GM12878 (cell line): ENCODE results near the gene BCAS3. TPM values are rescaled to one million over a fixed set of nuclear protein-coding genes. Genes with fewer than 3 reads are reported as not detected.

Experiments used
- ATAC-seq: fragments of 200-7000 bp; cut with Tn5 transposase; 3 replicates; pipeline ENCODE4 v1.9.1; 2020; ENCODE audit warnings: mild to moderate bottlenecking, moderate library complexity
- BruUV-seq: library from RNA; stranded (reverse); fragments of 400-500 nt; replicated peaks from 2 replicates; lab custom pipeline; 2021; lab: Mats Ljungman, UMichigan
- CTCF ChIA-PET: fragments of 300-600 bp; sonication (Branson Sonifier 250); formaldehyde crosslinking; extraction: SDS; loops from one replicate; lab custom pipeline; 2021; ENCODE audit warnings: inconsistent platforms; lab: Yijun Ruan, JAX
- POLR2A ChIA-PET: fragments of 350-600 bp; formaldehyde crosslinking; extraction: SDS; loops from one replicate; lab custom pipeline; 2021; ENCODE audit warnings: inconsistent platforms; lab: Charles Lee
- RAD21 ChIA-PET: fragments of 300-600 bp; sonication (Branson Sonifier 250); formaldehyde crosslinking; loops from one replicate; lab custom pipeline; 2023; ENCODE audit warnings: antibody characterized with exemption; ENCODE audit not compliant: unreplicated experiment; lab: Charles Lee
- SMC1A ChIA-PET: fragments of 300-600 bp; sonication (Branson Sonifier 250); formaldehyde crosslinking; loops from one replicate; lab custom pipeline; 2023; ENCODE audit not compliant: unreplicated experiment, uncharacterized antibody; lab: Charles Lee
- DNase-seq: peaks from one replicate; pipeline ENCODE4 v3.0.0-alpha.2; 2011; ENCODE audit warnings: low read depth, low spot score
- FAIRE-seq: peaks from 3 replicates; lab custom pipeline; 2011; peaks lifted over from hg19 to GRCh38; lab: Jason Lieb, UNC
- H2AFZ ChIP-seq: 2 replicates; pipeline ENCODE4 v1.6.0; 2011; ENCODE audit warnings: low read depth, low read length, control low read depth; ENCODE audit not compliant: control insufficient read depth
- H3K27ac ChIP-seq: 2 replicates; pipeline ENCODE4 v1.5.1; 2011; ENCODE audit warnings: control low read depth; ENCODE audit not compliant: control insufficient read depth, insufficient read depth
- H3K27me3 ChIP-seq, 2 experiments: replicated peaks in 1 of 2; 2 replicates each; pipeline versions ENCODE4 v1.6.0 to v1.6.1; 2011; ENCODE audit warnings: low read length in 1 of 2; ENCODE audit not compliant: control insufficient read depth in 2 of 2, insufficient read depth in 2 of 2
- H3K36me3 ChIP-seq, 2 experiments: 2 replicates each; pipeline ENCODE4 v1.5.1; 2011; ENCODE audit warnings: low read length in 1 of 2; ENCODE audit not compliant: control insufficient read depth in 2 of 2, insufficient read depth in 2 of 2
- H3K4me1 ChIP-seq: 2 replicates; pipeline ENCODE4 v1.6.1; 2011; ENCODE audit warnings: mild to moderate bottlenecking, low read length, moderate library complexity, mixed read lengths; ENCODE audit not compliant: control insufficient read depth, insufficient read depth
- H3K4me2 ChIP-seq: 2 replicates; pipeline ENCODE4 v1.6.0; 2011; ENCODE audit warnings: control low read depth; ENCODE audit not compliant: control insufficient read depth, insufficient read depth
- H3K4me3 ChIP-seq: fragments of 200-600 bp; sonication (generic); 2 replicates; pipeline ENCODE4 v1.5.1; 2016
- H3K79me2 ChIP-seq: 2 replicates; pipeline ENCODE4 v1.6.0; 2011; ENCODE audit warnings: low read length; ENCODE audit not compliant: control insufficient read depth, insufficient read depth
- H3K9ac ChIP-seq: 2 replicates; pipeline ENCODE4 v1.8.0; 2011; ENCODE audit warnings: low read length, control low read depth, mixed read lengths; ENCODE audit not compliant: control insufficient read depth, insufficient read depth
- H3K9me3 ChIP-seq: replicated peaks from 3 replicates; pipeline ENCODE4 v1.5.1; 2011; ENCODE audit warnings: mild to moderate bottlenecking, low read length; ENCODE audit not compliant: control insufficient read depth, insufficient read depth
- H4K20me1 ChIP-seq: 2 replicates; pipeline ENCODE4 v1.6.0; 2011; ENCODE audit not compliant: control insufficient read depth, insufficient read depth
- BHLHE40 ChIP-seq, 2 experiments: fragments of 450-650 bp in 1 of 2; IDR thresholded peaks; 2 replicates each; pipeline ENCODE4 v1.6.1; 2011 to 2017; ENCODE audit warnings: low read depth in 2 of 2, borderline replicate concordance in 1 of 2, improper control_type of control experiment in 1 of 2, low read length in 1 of 2, mild to moderate bottlenecking in 1 of 2
- BMI1 ChIP-seq: fragments of 450-650 bp; IDR thresholded peaks from 2 replicates; pipeline ENCODE4 v1.6.1; 2016; ENCODE audit warnings: mild to moderate bottlenecking, moderate library complexity, borderline replicate concordance
- EZH2 ChIP-seq: IDR thresholded peaks from 2 replicates; pipeline ENCODE4 v1.6.1; 2012; ENCODE audit warnings: low read depth, mild to moderate bottlenecking, control low read depth, inconsistent platforms, low read length, borderline replicate concordance; ENCODE audit not compliant: control insufficient read depth
- FOXM1 ChIP-seq: IDR thresholded peaks from 2 replicates; pipeline ENCODE4 v1.6.1; 2012; ENCODE audit warnings: low read depth, mild to moderate bottlenecking, inconsistent platforms, low read length, moderate library complexity
- KAT2A ChIP-seq: conservative IDR thresholded peaks from 2 replicates; pipeline ENCODE4 v1.6.1; 2011; ENCODE audit warnings: low read depth, low read length; ENCODE audit not compliant: control insufficient read depth
- MTA3 ChIP-seq: IDR thresholded peaks from 2 replicates; pipeline ENCODE4 v1.6.1; 2012; ENCODE audit warnings: low read length, inconsistent platforms, borderline replicate concordance
- MYB ChIP-seq: fragments of 150-350 bp; IDR thresholded peaks from 2 replicates; pipeline ENCODE4 v1.6.1; 2014; ENCODE audit warnings: mild to moderate bottlenecking, low read depth, low read length, borderline replicate concordance
- RB1 ChIP-seq: fragments of 450-650 bp; formaldehyde crosslinking; IDR thresholded peaks from 2 replicates; pipeline ENCODE4 v1.6.1; 2017; ENCODE audit warnings: mild to moderate bottlenecking, borderline replicate concordance
- RBBP5 ChIP-seq: fragments of 200-600 bp; sonication (generic); conservative IDR thresholded peaks from 2 replicates; pipeline ENCODE4 v1.6.1; 2016
- RUNX3 ChIP-seq: IDR thresholded peaks from 2 replicates; pipeline ENCODE4 v1.6.1; 2012; ENCODE audit warnings: low read length, inconsistent platforms
- SMC3 ChIP-seq: IDR thresholded peaks from 2 replicates; pipeline ENCODE4 v1.6.1; 2011; ENCODE audit warnings: low read length, improper control_type of control experiment, borderline replicate concordance
- TBL1XR1 ChIP-seq: IDR thresholded peaks from 2 replicates; pipeline ENCODE4 v1.6.1; 2012; ENCODE audit warnings: low read depth, low read length, improper control_type of control experiment
- TCF7 ChIP-seq: IDR thresholded peaks from 2 replicates; pipeline ENCODE4 v1.6.1; 2014; ENCODE audit warnings: antibody characterized with exemption, borderline replicate concordance
- WRNIP1 ChIP-seq: IDR thresholded peaks from 2 replicates; pipeline ENCODE4 v1.6.1; 2011; ENCODE audit warnings: low read depth, low read length, improper control_type of control experiment, borderline replicate concordance
- WGBS: methylation state at CpG from one replicate; pipeline ENCODE4 v1.1.6; 2016; ENCODE audit warnings: low lambda C conversion rate; ENCODE audit not compliant: insufficient replicate concordance, insufficient coverage; ENCODE audit errors: missing lambda C conversion rate; 5-methylcytosine and 5-hydroxymethylcytosine counted together
- in situ Hi-C: fragments of 300-500 bp; cut with MboI; formaldehyde crosslinking; loops from 9 replicates; pipeline ENCODE4 v1.14.3; 2018; ENCODE audit warnings: mixed read lengths
- intact Hi-C: fragments of 100-400 bp; cut with micrococcal nuclease; formaldehyde crosslinking; loops from one replicate; pipeline ENCODE4 v1.14.2; 2022; ENCODE audit not compliant: unreplicated experiment
- polyA plus RNA-seq, 11 experiments: library from polyadenylated mRNA; depleted of rRNA in 4 of 11; unstranded in 6 of 11; stranded (reverse) in 5 of 11; fragments of >200 nt; fragmentation: Nextera tagmentation in 4 of 11; fragmentation: Illumina TruSeq in 1 of 11; extraction: Ambion mirVana in 4 of 11; extraction: Trizol in 1 of 11; gene quantifications; 1 replicate in 1 of 11; 2 replicates in 10 of 11; pipeline versions ENCODE4 v1.2.1 to v1.2.3, GENCODE V29; 2011 to 2016; ENCODE audit warnings: inconsistent platforms in 2 of 11, missing spikeins in 2 of 11, low read depth in 1 of 11
- total RNA-seq, 4 experiments: library from RNA; depleted of rRNA in 3 of 4; stranded (reverse); fragments of >200 nt in 3 of 4; fragmentation: Illumina TruSeq in 1 of 4; extraction: Trizol in 1 of 4; gene quantifications; 2 replicates each; pipeline versions ENCODE4 v1.2.1 to v1.2.3, GENCODE V29; 2013 to 2021
- TF ChIP-seq, protein P1 (sequence below): IDR thresholded peaks from 2 replicates; pipeline ENCODE4 v1.6.1; 2012; ENCODE audit warnings: low read depth, low read length, improper control_type of control experiment
- TF ChIP-seq, protein P2 (sequence below): fragments of 150-350 bp; IDR thresholded peaks from 2 replicates; pipeline ENCODE4 v1.6.1; 2016; ENCODE audit warnings: low read depth, low read length

Gene BCAS3
- total and polyA plus RNA-seq, 10 of the 15 experiments (the other 5 are each of a cell fraction or from before 2014, with no cell fraction given): 2.1 to 11.0 (median 6.6) TPM

DNA sequence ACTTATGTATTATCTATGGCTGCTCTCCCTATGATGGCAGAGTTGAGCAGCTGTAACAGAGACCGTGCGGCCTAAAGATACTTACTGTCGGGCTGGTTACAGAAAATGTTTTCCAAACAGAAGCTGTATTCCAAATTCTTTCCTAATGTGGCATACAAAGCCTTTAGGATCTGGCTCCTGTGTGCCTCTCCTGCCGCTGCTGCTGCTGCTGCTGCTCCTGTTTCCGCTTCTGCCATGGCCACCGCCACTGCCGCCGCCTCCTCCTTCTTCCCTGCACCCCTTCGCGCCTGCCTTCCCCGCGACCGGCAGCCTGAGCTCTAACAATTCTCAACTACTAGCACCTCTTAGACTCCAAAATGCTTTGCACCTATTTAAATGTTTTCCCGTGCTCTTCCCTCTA is 458.1 kb downstream of the BCAS3 start:
- ChIA-PET CTCF (interaction anchor here (1.5 to 2.2 kb wide), 2 partner anchors 11 to 134 kb away, joined by 5 to 7 read pairs; no protein-coding TSS in a partner anchor), RAD21 (interaction anchor here (1.0 kb wide), 1 partner anchor 108 kb away, joined by 3 read pairs; no protein-coding TSS in a partner anchor), POLR2A (no interaction called here), SMC1A (no interaction called here)
- Histone ChIP-seq H4K20me1 (no peaks in the 10 kb centered on the region), H3K4me2 (no peak overlapping the region), H3K79me2 (no peaks in the 10 kb centered on the region), H2AFZ (no peak overlapping the region), H3K9me3 (no peaks in the 10 kb centered on the region), H3K4me3 (no peak overlapping the region), H3K36me3 (no peaks in the 10 kb centered on the region), H3K27ac (no peak overlapping the region), H3K27me3 (no peaks in the 10 kb centered on the region), H3K9ac (no peak overlapping the region), H3K4me1 (peaks cover 5% of the 10 kb centered on the region; the same call in 1 of the 2 replicates)
- no TSS peak for BruUV-seq
- DNase-seq: no peak
- in situ Hi-C loops (no loop called here), intact Hi-C loops (no loop called here)
- WGBS: 90% methylated on average over 14 of the region's 14 CpGs
- ATAC-seq: no peak
- TF ChIP-seq KAT2A (no peak), RBBP5 (no peak)
- no peak for FAIRE-seq

- Histone ChIP-seq H3K9ac (no peak overlapping the region), H3K79me2 (no peaks in the 10 kb centered on the region), H3K9me3 (no peaks in the 10 kb centered on the region), H4K20me1 (no peaks in the 10 kb centered on the region), H3K36me3 (no peaks in the 10 kb centered on the region), H3K4me1 (peaks cover 5% of the 10 kb centered on the region; the same call in 1 of the 2 replicates), H3K27me3 (no peaks in the 10 kb centered on the region), H3K27ac (no peak overlapping the region), H3K4me3 (no peak overlapping the region), H2AFZ (no peak overlapping the region), H3K4me2 (no peak overlapping the region)
- RAD21 ChIA-PET: no interaction called here
- FAIRE-seq: no peak
- in situ Hi-C loops: no loop called here
- POLR2A ChIA-PET: no interaction called here
- intact Hi-C loops: no loop called here
- CTCF ChIA-PET: interaction anchor here (1.5 to 2.2 kb wide), 2 partner anchors 11 to 135 kb away, joined by 5 to 7 read pairs; no protein-coding TSS in a partner anchor
- 85% methylated on average over 7 of the region's 7 CpGs for WGBS
- no peak for DNase-seq
- SMC1A ChIA-PET: no interaction called here
- ATAC-seq: no peak
- BruUV-seq: no TSS peak
- no peak for TF ChIP-seq BHLHE40 (IDR thresholded peaks at IDR 0.05; ENCODE audit: borderline replicate concordance in 1 of 2, low read depth in 2 of 2, low read length in 1 of 2)
- no peak for TF ChIP-seq EZH2
- TF ChIP-seq RUNX3: no peak
- TF ChIP-seq FOXM1: no peak
- TF ChIP-seq, protein P1, sequence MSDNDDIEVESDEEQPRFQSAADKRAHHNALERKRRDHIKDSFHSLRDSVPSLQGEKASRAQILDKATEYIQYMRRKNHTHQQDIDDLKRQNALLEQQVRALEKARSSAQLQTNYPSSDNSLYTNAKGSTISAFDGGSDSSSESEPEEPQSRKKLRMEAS: no peak
- TF ChIP-seq RB1: no peak
- TF ChIP-seq TCF7: no peak
- TF ChIP-seq, protein P2, sequence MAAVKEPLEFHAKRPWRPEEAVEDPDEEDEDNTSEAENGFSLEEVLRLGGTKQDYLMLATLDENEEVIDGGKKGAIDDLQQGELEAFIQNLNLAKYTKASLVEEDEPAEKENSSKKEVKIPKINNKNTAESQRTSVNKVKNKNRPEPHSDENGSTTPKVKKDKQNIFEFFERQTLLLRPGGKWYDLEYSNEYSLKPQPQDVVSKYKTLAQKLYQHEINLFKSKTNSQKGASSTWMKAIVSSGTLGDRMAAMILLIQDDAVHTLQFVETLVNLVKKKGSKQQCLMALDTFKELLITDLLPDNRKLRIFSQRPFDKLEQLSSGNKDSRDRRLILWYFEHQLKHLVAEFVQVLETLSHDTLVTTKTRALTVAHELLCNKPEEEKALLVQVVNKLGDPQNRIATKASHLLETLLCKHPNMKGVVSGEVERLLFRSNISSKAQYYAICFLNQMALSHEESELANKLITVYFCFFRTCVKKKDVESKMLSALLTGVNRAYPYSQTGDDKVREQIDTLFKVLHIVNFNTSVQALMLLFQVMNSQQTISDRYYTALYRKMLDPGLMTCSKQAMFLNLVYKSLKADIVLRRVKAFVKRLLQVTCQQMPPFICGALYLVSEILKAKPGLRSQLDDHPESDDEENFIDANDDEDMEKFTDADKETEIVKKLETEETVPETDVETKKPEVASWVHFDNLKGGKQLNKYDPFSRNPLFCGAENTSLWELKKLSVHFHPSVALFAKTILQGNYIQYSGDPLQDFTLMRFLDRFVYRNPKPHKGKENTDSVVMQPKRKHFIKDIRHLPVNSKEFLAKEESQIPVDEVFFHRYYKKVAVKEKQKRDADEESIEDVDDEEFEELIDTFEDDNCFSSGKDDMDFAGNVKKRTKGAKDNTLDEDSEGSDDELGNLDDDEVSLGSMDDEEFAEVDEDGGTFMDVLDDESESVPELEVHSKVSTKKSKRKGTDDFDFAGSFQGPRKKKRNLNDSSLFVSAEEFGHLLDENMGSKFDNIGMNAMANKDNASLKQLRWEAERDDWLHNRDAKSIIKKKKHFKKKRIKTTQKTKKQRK: no peak
- TF ChIP-seq MTA3: no peak
- no peak for TF ChIP-seq MYB
- no peak for TF ChIP-seq SMC3
- no peak for TF ChIP-seq BMI1
- no peak for TF ChIP-seq TBL1XR1
- TF ChIP-seq WRNIP1: no peak
Measured at GRCh38 chr17:61136296-61136695, 458.6 kb downstream of the BCAS3 start.
